Suprapubic skin (tissue), 4 donors: ENCODE data around the gene MTSS2.

Experiments
- CTCF ChIP-seq, 2 donors: fragments of 200-600 bp in 1 of 2; fragments of 450-650 bp in 1 of 2; sonication (generic) in 1 of 2; IDR thresholded peaks; one replicate each; pipeline ENCODE4 v1.5.1; 2016 to 2019; ENCODE audit warnings: antibody characterized with exemption in 2 of 2, mild to moderate bottlenecking in 1 of 2, moderate library complexity in 1 of 2
- EP300 ChIP-seq: sonication (generic); formaldehyde crosslinking; IDR thresholded peaks from one replicate; pipeline ENCODE4 v1.6.1; 2017; ENCODE audit warnings: antibody characterized with exemption
- POLR2A ChIP-seq, 2 donors: fragments of 450-650 bp; IDR thresholded peaks; one replicate each; pipeline ENCODE4 v1.6.1; 2017; ENCODE audit warnings: antibody characterized with exemption in 2 of 2, mild to moderate bottlenecking in 2 of 2, moderate library complexity in 2 of 2
- POLR2AphosphoS5 ChIP-seq, 3 donors: sonication (generic); formaldehyde crosslinking; IDR thresholded peaks; one replicate each; pipeline ENCODE4 v1.6.1; 2017; ENCODE audit warnings: antibody characterized with exemption in 3 of 3

GRCh38 chr16:70685061-70685937 is 554 bp downstream of the MTSS2 start:
- no peak for TF ChIP-seq CTCF (IDR thresholded peaks at IDR 0.05)
- TF ChIP-seq POLR2AphosphoS5 (IDR thresholded peaks at IDR 0.05): no peak
- no peak for TF ChIP-seq POLR2A (IDR thresholded peaks at IDR 0.05)
- no peak for TF ChIP-seq EP300
